Fibroblast of lung (primary cell): ENCODE data around the gene GREM2.

Experiments used
- CTCF ChIP-seq, 2 donors: IDR thresholded peaks in 1 of 2; conservative IDR thresholded peaks in 1 of 2; 1 replicate in 1 of 2; 2 replicates in 1 of 2; pipeline ENCODE4 v1.5.1; 2011 to 2012; ENCODE audit warnings: low read length in 2 of 2, control low read depth in 1 of 2, inconsistent platforms in 1 of 2, low read depth in 1 of 2, mild to moderate bottlenecking in 1 of 2
- EZH2 ChIP-seq: IDR thresholded peaks from 2 replicates; pipeline ENCODE4 v1.5.1; 2012; ENCODE audit warnings: low read length, control low read depth, mild to moderate bottlenecking; ENCODE audit errors: missing control alignments

GRCh38 chr1:240464099-240464498, 147.9 kb downstream of the GREM2 start:
- TF ChIP-seq EZH2 (no peak), CTCF (conservative IDR thresholded peaks at IDR 0.05 in 1 of 2, IDR thresholded peaks at IDR 0.05 in 1 of 2; ENCODE audit: low read depth in 1 of 2, low read length in 2 of 2) (no peak)
